ENCODE measurements around the gene COX10.
"Not testable (repeated sequence)": the region's sequence is repeated elsewhere in the genome, so short reads cannot be mapped to it uniquely, and the experiment has no call there.

The COX10 gene

DNA sequence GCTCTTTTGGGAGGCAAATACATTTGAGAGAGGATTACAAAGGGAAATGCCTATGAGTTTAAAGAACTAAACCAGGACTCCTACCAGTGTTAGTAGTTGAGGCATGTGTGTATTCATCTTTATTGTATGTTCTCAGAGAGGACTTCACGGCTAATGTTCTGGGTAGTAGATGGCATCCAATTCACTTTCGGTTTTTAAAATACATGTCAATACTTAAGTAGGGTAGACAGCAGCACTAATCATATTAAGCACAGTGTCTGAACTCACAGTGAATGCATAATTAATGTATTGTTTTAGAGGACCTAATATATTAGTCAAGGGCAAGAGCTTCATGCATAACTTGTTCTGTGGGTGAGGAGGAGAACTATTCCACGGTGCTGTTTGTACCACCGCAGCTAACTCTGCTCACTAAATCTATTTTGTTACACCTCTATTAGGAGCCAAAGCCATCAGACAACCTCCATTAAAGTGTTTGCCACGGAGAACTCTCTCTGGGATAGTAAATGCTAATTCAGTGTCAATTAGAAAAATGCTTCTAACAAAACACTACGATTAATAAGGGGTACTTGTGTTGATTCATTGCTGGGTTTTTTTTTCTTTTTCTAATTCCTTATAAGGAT, 56.3 kb downstream of the COX10 start:
- DNase-seq: no peak

DNA sequence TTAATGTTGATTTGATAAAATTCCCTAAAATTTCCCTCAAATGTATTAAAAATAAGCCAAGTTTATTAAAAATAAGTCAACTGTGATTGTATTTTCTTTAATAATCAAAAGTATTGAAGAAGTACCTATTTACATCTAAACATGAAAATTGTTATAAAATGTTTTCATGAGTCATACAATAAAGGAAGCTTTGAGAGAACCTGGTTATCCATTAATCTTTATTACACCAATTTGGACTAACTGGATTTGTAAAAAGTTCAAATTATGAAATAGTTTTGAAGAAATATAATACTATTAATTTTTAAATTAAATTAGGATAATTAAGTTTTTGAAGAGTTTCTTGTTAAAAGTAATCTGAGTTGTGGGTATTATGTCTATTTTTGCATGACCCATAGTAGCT, 63.8 kb downstream of the COX10 start:
- no peak for DNase-seq

DNA sequence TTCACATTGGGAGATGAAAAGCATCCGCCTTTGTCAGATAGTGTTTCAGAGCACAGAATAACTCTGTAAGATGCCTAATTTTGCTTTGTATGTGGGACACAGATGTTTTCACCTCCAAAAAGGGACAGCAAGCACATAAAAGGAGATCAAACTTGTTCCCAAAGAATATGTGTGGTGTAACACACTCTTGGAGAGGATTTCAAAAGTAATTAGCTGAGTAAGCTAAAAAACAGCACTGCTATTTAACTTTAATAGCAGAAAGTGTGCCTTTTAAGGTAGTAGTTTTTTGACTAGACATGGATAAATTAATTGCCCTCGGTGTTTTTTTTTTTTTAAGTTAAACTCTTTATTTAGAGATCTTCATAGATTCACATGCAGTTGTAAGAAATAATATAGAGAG, 65.2 kb downstream of the COX10 start:
- DNase-seq: no peak

DNA sequence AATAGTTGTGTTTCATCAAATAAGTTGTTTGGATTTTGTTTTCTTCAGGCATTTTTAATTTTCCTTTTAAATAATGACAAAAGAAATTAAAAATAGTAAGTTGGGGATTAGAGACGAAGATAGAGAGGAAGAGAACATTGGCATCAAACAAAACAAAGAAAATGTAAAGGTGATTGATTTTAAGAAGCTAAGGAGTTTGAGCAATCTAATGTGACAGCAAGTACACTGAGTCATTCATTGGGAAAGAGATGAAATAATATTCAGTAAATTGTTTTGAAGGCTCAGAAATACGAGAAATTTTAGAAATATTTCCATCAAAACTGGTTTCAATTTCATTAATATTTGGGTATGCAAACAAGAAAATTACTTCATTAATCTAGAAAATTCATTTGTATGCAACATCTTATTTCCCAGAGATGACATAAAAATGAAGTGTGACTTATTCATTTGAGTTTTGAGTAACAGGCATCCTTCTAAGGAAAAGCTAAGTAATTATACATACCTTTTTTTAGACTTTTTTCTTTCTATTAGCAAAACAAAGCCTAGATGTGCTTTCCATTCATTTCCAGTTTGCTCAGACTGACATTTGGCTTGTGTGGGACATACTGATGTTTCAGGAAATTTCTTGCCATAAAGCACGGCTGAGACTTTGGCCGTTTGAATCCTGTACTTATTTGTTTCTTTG, 66.7 kb downstream of the COX10 start:
- DNase-seq: no peak

DNA sequence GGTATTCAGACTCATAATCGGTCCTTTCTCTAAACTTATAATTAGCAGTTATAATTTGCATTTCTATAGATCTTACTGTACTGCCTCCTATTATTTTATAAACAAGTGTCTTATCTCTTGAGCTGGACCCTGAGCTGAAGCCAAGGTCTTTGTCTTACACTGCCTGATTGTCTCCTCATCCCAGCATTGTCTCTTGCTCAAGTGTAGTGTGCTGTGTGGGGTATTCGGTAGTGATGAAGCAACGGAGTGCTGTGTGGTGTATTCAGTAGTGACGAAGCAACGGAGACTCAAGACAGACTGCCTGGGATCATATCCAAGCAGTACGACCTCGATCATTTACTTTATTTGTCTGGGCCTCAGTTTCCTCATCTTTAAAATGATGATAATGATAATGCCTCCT, 69.3 kb downstream of the COX10 start:
- DNase-seq: no peak

DNA sequence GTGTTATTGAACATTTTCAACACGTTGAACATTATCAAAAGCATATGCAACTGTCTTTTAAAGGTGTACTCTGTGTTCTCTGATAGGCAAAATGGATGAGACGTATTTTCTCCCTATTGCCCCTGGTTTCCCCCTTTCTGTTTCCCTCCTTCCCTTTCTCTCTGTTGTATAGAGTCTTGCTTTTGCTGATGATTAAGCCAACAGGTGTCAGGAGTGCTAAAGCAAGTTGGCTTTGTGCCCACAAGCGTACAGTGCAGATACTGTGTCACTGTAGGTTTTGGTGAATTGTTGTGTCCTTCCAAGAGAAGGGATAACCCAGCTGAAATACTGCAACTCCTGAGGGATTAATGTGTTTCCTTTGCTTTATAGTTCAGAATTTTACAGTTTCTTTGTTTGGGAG, 74.4 kb downstream of the COX10 start:
- no peak for DNase-seq

DNA sequence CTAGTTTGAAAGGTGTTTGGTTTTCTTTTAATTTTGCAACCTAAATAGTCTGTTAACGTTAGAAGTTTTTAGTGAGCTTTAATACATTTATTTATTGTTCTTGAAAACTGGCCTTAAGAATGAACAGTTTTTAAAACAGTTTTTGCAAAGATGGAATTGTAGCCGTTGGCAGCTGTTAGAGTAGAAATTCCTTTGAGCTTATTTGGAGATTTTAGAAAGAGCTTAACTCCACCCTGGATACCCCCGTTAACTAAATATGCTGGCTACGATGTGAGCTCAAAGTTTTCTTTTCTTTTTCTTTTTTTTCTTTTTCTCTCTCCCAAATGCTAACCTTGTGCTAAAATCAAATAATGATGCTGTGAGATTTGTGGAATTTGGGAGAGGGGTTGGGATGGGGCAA, 75.2 kb downstream of the COX10 start:
- DNase-seq: no peak

DNA sequence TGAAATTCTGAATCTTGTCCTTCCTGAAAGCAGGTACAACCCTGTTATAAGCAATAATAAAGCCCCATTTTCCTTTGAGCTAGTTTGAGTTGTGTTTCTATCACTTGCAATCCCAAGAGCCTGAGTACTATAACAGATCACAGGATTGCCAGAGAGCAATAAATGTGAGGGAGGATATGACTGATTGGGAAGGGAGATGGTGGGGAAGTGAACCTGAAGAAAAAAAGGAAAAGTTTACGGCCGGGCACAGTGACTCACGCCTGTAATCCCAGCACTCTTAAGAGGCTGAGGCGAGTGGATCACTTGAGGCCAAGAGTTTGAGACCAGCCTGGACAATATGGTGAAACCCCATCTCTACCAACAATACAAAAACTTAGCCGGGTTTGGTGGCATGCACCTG, 80.4 kb downstream of the COX10 start:
- no peak for DNase-seq

DNA sequence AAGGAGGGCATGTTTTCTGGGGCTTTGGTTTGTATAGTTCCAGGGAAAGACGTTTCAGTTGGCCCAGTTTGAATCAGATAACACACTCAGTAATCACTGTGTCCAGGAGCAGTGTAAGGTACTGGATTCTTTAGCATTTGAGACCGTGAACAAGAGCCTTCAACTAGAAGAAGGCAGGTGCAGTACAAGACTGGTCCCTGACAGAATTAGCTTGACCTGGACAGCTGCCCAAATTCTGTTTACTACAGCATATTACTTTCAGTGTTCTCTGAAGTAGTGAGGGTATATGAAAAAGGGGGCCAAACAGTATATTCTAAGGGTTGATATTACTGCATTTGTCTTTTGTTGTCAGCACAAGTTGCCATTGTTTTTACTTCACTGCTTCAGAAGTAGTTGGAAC, 81.3 kb downstream of the COX10 start:
- no peak for DNase-seq

DNA sequence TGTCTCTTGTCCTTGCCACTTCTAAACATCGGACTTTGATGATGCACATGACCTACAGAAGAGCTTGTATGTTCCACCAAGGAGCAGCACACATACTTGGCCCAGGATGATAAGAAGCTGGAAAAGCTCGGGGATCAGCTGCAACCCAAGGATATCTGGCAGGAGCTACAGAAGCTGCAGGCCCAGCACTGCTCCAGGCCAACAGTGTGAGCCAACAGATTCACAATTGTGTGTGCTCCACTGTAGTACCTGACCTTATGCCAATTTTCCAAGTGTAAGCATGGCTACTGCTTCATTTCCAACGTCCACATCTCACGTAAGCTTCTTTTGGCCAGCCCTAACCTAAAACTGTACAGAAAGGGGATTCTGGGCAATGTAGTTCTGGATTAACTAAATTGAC, 83.4 kb downstream of the COX10 start:
- no peak for DNase-seq

DNA sequence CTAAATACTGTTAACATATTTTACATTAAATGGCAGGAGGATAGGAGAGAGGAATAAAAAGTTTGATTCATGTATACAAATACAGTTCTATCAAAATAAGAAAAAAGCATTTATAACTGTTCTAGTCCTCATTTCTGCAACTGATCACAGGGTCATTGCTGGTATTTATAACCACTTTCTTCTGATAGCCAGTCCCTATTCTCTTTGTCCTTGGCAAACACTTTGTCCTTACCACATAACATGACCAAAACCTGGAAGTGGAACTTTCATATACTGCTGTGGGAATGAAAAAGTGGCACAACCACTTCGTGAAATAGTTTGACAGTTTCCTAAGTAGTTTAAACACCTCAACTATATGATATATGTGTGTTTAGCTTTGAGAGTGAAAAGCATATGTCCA, 84.1 kb downstream of the COX10 start:
- DNase-seq: no peak

DNA sequence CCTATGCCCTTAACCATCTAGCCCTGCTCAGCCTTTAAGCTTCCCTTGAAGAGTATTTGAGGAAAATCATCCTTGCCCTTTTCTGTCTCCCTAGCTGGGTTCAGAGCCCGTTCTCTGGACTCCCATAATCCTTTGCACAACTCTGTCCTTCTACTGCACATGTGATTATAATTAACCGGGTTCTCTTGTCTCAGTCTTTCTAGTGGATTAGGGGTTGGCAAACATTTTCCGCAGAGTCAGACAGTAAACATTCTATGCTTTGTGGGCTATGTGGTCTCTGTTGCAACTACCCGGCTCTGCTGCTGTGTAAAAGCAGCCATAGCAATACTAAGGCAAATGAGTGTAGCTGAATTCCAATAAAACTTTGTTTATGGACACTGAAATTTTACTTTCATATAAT, 87.4 kb downstream of the COX10 start:
- no peak for DNase-seq

DNA sequence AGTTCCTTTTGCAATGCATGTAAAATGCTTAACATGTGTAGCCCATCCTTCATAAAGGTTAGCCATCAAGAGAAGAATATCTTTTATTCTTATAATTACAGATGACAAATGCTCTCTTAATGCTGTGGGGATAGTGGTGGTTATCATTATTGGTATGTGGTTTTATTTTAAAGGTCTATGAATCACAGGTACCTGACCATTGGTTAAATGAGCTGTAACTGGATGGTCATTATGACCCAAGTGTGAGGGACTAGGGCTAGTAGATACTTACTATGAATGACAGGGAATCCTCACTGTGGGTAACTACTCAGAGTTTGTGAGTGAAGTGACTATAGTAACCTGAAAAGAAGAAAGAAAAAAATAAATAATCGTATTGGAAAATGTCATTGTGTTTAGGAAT, 88.5 kb downstream of the COX10 start:
- no peak for DNase-seq

DNA sequence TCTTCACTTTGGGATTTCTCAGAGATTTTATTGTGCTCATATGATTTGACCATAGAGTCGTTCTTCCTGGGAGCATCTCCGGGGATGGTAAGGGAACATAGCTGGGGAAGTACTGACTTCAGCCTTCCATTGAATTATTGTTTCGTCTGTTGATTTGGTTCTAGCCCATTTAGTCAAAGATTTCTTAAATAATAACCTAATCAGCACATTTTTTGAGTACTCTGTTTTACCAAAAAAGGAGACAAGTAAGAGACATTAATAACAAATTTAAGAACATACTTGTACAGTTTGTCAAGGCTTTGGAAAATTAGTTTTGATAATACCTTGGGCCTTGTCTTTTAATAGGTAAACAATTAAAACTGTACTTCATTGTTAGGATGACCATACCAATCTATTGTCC, 89.4 kb downstream of the COX10 start:
- no peak for DNase-seq

DNA sequence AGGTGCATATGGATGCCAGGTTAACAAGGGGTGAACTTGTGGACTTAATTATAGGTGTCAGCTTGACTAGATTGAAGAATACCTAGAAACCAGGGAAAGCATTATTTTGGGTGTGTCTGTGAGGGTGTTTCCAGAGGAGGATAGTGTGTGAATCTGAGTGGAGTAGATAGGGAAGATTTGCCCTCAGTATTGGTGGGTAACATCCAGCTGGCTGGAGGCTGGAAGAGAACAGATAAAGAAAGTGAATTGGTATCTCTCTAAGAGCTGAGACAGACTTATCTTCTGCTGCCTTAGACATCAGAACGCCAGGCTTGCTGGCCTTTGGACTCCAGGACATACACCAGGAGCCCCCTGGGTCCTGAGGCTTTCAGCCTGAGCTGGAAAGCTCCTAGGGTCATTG, 92.1 kb downstream of the COX10 start:
- DNase-seq: no peak

DNA sequence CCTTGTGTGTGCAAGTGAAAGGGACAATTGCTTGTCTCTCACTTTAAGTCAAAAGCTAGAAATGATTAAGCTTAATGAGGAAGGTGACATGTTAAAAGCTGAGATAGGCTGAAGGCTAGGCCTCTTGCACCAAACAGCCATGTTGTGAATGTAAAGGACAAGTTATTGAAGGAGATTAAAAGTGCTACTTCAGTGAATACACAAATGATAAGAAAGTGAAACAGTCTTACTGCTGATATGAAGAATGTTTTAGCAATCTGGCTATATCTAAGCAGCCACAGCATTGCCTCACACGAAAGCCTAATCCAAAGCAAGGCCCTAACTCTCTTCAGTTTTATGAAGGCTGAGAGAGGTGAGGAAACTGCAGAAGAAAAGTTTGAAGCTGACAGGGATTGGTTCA, 96.3 kb downstream of the COX10 start:
- no peak for DNase-seq

DNA sequence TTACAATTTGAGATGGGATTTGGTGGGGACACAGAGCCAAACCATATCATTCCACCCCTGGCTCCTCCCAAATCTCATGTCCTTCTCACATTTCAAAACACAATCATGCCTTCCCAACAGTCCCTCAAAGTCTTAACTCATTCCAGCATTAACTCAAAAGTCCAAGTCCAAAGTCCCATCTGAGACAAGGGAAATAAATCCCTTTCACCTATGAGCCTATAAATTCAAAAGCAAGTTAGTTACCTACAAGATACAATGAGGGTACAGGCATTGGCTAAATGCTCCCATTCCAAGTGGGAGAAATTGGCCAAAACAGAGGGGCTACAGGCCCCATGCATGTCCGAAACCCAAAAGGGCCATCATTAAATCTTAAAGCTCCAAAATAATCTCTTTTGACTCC, 98.5 kb downstream of the COX10 start:
- not testable (repeated sequence) for DNase-seq

DNA sequence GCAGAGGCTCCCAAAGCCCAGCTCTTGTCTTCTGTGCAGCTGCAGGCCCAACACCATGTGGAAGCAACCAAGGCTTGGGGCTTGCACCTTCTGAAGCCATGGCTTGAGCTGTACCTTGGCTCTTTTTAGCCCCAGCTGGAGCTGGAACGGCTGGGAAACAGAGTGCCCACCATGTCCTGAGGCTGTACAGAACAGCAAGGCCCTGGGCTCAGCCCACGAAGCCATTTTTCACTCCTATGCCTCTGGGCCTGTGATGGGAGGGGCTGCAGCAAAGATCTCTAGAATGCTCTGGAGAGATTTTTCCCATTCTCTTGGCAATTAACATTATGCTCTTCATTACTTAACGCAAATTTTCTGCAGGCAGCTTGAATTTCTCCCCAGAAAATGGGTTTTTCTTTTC, 99.3 kb downstream of the COX10 start:
- no peak for DNase-seq

DNA sequence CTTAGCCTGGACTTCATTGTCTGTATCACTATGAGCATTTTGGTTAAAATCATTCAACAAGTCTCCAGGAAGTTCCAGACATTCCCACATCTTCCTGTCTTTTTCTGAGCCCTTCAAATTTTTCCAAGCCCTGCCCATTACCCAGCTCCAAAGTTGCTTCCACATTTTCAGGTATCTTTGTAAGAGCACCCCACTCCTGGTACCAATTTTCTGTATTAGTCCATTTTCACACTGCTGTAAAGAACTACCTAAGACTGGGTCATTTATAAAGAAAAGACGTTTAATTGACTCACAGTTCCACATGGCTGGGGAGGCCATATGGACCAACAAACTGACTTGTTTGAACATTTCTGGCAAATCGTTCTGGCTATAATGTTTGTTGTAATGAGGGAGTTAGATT, 100.0 kb downstream of the COX10 start:
- DNase-seq: no peak

DNA sequence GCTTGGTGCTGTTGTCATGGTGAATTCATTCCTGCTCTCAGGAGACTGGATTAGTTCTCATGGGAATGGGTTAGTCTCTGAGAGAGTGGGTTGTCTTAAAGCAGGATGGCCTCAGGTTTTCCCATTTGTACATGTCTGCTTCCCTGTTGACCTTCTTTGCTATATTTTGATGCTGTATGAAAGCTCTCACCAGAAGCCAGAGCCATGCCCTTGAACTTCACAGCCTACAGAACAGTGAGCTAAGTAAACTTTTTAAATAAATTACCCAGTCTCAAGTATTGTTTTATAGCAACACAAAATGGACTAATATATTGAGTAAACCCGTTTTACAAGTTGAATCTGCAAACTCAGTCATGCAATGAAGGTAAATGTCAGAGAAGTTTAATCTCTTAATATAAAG, 100.6 kb downstream of the COX10 start:
- DNase-seq: no peak

DNA sequence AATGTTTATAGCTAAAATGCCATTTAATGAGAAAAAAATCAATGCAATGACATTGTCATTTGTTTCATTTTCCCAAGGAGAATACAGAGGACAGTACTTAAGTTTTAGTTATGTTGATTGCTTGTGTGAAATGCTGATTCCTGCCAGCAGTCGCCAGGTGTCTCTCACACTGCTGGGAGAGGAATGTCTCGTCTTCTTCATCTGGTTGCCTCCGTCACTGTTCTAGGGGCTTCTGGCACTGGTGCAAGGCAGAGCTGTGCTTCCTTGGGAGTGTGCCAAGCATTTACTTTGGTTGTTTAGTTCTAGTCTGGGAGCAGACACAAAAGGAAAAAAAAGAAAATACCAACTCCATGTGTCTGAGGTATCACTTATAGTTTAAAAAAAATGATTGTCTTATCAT, 107.7 kb downstream of the COX10 start:
- DNase-seq: not testable (repeated sequence)

DNA sequence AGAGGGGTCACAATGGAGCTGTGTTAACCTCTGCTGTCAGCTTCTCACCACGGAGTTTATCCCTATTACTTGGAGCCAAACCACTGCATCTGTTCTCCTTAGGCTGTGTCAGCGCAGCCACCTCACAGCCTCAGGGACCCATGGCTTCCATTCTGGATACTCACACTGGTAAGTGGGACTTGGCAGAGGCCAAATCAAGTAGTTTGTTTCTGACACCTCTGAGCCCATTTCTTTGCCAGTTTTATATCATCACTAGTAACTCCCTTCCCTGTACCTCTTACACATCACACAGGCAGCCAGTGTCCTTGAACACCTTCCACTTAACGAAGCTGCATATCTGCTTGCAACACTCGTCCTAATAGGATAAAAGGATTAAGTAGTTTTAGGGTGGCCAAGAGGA, 108.5 kb downstream of the COX10 start:
- DNase-seq: not testable (repeated sequence)

DNA sequence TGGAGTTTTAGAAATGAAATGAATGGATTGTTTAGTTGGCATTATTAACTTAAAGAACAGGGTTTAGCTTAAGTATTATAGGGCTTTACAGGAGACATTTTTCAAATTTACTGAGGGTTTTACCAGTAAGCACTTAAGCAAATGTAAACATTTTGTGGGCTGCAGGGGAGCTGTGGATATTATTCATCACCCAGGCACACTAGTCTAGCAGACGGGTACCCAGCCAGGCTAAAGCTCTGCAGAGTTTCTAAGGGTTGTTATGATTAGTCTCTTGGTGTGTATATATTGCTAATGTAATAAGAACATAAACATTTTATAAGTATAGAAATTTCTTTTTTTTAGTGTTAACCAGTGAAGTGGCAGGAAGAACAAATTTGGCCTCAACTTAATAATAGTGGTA, 110.6 kb downstream of the COX10 start:
- not testable (repeated sequence) for DNase-seq

DNA sequence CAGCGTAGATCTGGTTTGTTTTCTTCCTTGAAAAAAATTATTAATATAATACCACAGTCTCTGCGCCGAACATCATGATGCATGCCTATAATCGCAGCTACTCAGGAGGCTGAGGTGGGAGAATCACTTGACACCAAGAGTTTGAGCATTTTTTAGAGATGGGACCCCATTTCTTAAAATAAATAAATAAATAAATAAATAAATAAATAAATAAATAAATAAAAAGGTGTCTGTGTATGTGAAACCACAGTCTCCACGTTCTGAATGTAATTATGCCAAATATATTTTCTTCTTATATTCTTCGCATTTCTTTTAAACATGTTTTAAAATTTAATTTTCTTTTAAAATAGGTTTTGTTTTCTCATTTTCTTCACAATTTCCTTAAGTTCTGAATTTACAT, 112.8 kb downstream of the COX10 start:
- not testable (repeated sequence) for DNase-seq

DNA sequence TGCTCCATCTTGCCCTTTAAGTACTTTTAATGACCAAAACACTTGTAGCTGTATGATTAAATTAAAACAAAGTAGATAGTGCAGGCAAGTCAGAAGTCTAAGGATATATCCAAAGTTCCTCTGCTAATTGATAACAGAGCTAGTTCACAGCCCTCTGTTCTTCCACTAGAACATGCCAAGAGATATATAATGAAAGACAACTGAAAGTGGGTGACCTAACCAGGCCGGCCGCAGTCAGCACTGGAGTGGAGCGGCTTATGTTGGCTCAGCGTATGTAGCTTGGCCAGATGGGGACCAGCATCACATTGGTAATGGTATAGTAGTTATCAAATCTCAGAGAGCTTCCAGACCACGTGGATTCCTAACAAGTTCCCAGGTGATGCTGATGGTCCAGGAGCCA, 115.2 kb downstream of the COX10 start:
- DNase-seq: not testable (repeated sequence)
